ENCODE results near the gene PCDHGB4.
"Not testable (repeated sequence)": the region's sequence is repeated elsewhere in the genome, so short reads cannot be mapped to it uniquely, and the experiment has no call there.

PCDHGB4 gene

GRCh38 chr5:141387557-141388311, at the start of gene PCDHGB4:
TSS of gene PCDHGB4 (plus strand) at chr5:141387698. CDS start at chr5:141387885, 187 bp downstream.
- not testable (repeated sequence) for DNase-seq (ENCODE audit: low read depth in 2 of 2)

GRCh38 chr5:141338538-141339306, 48.8 kb upstream of the PCDHGB4 start, which contains the start of gene PCDHGA2:
TSS of gene PCDHGA2 (plus strand) at chr5:141338760.
- no peak for DNase-seq (ENCODE audit: low read depth in 2 of 2)

DNA sequence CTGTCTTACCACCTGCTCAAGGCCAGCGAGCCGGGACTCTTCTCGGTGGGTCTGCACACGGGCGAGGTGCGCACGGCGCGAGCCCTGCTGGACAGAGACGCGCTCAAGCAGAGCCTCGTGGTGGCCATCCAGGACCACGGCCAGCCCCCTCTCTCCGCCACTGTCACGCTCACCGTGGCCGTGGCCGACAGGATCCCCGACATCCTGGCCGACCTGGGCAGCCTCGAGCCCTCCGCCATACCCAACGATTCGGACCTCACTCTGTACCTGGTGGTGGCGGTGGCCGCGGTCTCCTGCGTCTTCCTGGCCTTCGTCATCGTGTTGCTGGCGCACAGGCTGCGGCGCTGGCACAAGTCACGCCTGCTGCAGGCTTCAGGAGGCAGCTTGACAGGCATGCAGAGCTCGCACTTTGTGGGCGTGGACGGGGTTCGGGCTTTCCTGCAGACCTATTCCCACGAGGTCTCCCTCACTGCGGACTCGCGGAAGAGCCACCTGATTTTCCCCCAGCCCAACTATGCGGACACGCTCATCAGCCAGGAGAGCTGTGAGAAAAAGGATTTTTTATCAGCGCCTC, 46.6 kb upstream of the PCDHGB4 start:
- DNase-seq (ENCODE audit: low read depth in 2 of 2) = not testable (repeated sequence)

GRCh38 chr5:141342773-141343172, 44.7 kb upstream of the PCDHGB4 start:
- no peak for DNase-seq (ENCODE audit: low read depth in 2 of 2)

GRCh38 chr5:141343242-141343952, 44.1 kb upstream of the PCDHGB4 start, which contains the start of gene PCDHGA3:
TSS of gene PCDHGA3 (plus strand) at chr5:141343829. CDS start at chr5:141344034, 205 bp downstream.
- no peak for DNase-seq (ENCODE audit: low read depth in 2 of 2)

DNA sequence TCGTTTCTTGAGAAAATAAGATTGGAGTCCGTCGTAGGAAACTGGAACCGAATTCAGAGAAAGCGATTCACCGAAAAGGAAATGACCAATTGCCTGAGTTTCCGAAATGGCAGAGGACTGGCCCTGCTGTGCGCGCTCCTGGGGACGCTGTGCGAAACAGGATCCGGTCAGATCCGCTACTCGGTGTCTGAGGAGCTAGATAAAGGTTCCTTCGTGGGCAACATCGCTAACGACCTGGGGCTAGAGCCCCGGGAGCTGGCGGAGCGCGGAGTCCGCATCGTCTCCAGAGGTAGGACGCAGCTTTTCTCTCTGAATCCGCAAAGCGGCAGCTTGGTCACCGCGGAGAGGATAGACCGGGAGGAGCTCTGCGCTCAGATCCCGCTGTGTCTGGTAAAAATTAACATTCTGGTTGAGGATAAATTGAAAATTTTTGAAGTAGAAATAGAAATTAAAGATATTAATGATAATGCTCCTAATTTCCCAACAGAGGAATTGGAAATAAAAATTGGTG, 43.5 kb upstream of the PCDHGB4 start:
- no peak for DNase-seq (ENCODE audit: low read depth in 2 of 2)

DNA sequence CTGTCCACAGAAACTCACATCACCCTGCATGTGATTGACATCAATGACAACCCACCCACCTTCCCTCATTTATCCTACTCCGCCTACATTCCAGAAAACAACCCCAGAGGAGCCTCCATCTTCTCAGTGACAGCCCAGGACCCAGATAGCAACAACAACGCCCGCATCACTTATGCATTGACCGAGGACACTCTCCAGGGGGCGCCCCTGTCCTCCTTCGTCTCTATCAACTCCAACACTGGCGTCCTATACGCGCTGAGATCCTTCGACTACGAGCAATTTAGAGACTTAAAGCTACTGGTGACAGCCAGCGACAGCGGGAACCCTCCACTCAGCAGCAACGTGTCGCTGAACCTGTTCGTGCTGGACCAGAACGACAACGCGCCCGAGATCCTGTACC, 42.2 kb upstream of the PCDHGB4 start:
- DNase-seq (ENCODE audit: low read depth in 2 of 2) = no peak

DNA sequence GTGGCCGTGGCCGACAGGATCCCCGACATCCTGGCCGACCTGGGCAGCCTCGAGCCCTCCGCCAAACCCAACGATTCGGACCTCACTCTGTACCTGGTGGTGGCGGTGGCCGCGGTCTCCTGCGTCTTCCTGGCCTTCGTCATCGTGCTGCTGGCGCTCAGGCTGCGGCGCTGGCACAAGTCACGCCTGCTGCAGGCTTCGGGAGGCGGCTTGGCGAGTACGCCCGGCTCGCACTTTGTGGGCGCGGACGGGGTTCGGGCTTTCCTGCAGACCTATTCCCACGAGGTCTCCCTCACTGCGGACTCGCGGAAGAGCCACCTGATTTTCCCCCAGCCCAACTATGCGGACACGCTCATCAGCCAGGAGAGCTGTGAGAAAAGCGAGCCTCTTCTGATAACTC, 41.5 kb upstream of the PCDHGB4 start:
- not testable (repeated sequence) for DNase-seq (ENCODE audit: low read depth in 2 of 2)

DNA sequence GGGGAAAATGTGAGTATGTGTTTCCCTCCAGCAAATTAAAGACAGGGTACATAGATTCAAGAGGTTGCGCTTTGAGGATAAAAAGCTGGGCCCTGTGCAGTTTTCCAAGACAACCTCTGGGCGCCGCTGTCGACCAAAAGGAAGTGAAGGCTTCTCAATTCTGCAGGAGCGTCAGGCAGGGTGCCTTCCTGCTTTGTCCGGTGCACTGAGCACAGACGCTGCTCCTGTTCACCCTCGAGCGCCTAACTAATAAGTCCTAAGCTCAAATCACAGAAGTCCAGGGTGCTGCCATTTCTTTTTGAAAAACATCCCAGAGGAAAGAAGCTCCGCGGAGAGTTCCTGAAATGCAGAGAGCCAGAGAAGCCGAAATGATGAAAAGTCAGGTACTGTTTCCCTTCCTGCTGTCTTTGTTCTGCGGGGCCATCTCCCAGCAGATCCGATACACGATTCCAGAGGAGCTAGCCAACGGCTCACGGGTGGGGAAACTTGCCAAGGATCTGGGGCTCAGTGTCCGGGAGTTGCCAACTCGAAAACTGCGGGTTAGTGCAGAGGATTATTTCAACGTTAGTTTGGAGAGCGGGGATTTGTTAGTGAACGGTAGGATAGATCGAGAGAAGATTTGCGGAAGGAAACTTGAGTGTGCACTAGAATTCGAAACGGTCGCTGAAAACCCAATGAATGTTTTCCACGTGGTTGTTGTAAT, 37.4 kb upstream of the PCDHGB4 start, which contains the start of gene PCDHGB1:
Gene PCDHGB1 (plus strand): TSS at position 183 of the 703 bp plus-strand sequence. CDS start 162 bp downstream, at position 345.
- DNase-seq (ENCODE audit: low read depth in 2 of 2) = no peak

DNA sequence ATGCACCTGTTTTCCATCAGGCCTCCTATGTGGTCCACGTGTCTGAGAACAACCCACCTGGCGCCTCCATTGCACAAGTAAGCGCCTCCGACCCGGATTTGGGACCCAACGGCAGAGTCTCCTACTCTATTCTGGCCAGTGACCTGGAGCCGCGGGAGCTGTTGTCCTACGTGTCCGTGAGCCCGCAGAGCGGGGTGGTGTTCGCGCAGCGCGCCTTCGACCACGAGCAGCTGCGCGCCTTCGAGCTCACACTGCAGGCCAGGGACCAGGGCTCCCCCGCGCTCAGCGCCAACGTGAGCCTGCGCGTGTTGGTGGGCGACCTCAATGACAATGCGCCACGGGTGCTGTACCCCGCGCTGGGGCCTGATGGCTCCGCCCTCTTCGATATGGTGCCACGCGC, 35.9 kb upstream of the PCDHGB4 start:
- DNase-seq (ENCODE audit: low read depth in 2 of 2) = no peak

- no peak for DNase-seq (ENCODE audit: low read depth in 2 of 2)
Measured at GRCh38 chr5:141354900-141355469, 32.5 kb upstream of the PCDHGB4 start, which contains the start of gene PCDHGA4. TSS of gene PCDHGA4 (plus strand) at chr5:141355021. CDS start at chr5:141355108, 87 bp downstream.

- no peak for DNase-seq (ENCODE audit: low read depth in 2 of 2)
Measured at GRCh38 chr5:141355641-141356040, 31.9 kb upstream of the PCDHGB4 start.

DNA sequence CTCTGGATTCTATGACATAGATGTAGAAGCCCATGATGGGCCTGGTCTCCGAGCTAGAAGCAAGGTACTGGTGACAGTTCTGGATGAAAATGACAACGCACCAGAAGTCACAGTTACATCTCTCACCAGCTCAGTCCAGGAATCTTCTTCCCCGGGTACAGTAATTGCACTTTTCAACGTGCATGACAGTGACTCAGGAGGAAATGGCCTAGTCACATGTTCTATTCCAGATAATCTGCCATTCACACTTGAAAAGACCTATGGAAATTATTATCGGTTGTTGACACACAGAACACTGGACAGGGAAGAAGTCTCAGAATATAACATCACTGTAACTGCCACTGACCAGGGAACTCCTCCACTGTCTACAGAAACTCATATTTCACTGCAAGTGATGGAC, 31.4 kb upstream of the PCDHGB4 start:
- no peak for DNase-seq (ENCODE audit: low read depth in 2 of 2)

DNA sequence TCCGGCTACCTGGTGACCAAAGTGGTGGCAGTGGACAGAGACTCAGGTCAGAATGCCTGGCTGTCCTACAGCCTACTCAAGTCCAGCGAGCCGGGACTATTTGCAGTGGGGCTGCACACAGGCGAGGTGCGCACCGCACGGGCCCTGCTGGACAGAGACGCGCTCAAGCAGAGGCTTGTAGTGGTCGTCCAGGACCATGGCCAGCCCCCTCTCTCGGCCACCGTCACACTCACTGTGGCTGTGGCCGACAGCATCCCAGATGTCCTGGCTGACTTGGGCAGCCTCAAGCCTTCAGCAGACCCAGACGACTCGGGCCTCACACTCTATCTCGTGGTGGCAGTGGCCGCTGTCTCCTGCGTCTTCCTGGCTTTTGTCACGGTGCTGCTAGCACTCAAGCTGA, 30.5 kb upstream of the PCDHGB4 start:
- DNase-seq (ENCODE audit: low read depth in 2 of 2) = no peak

DNA sequence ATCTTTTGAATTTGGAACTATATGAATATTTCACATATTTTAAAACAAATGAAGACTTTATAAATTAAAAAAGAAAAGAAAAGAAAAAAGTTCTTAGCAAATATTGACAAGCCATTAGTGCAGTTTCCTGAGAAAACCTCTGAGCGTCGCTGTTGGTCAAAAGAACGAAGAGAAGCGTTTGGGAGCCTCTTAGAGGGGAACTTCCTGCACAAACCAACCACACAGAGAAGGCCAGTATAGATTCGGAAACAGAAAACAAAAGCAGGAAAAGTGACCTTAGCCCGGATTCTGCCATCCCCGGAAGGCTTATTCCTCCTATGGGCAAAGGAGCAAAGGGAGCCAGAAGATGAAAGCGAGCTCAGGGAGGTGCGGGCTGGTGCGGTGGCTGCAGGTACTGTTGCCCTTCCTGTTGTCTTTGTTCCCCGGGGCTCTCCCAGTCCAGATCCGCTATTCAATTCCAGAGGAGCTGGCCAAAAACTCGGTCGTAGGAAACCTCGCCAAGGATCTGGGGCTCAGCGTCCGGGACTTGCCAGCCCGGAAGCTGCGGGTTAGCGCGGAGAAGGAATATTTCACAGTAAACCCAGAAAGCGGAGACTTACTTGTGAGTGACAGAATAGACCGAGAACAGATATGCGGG, 27.6 kb upstream of the PCDHGB4 start, which contains the start of gene PCDHGB2:
Gene PCDHGB2 (plus strand): TSS at position 205 of the 637 bp plus-strand sequence. CDS start 142 bp downstream, at position 347.
- DNase-seq (ENCODE audit: low read depth in 2 of 2) = no peak

DNA sequence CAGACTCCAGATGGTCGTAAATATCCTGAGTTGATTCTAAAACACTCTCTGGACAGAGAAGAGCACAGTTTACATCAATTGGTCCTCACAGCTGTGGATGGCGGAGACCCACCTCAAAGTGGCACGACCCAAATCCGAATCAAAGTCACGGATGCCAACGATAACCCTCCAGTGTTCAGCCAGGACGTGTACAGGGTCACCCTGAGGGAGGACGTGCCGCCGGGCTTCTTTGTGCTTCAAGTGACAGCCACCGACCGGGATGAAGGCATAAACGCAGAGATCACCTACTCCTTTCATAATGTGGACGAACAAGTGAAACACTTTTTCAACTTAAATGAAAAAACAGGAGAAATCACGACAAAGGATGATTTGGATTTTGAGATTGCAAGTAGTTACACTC, 26.8 kb upstream of the PCDHGB4 start:
- no peak for DNase-seq (ENCODE audit: low read depth in 2 of 2)

GRCh38 chr5:141362719-141363118, 24.8 kb upstream of the PCDHGB4 start:
- no peak for DNase-seq (ENCODE audit: low read depth in 2 of 2)

GRCh38 chr5:141363952-141364660, 23.4 kb upstream of the PCDHGB4 start, which contains the start of gene PCDHGA5:
TSS of gene PCDHGA5 (plus strand) at chr5:141364162. CDS start at chr5:141364331, 169 bp downstream.
- DNase-seq (ENCODE audit: low read depth in 2 of 2) = no peak
